Testis (tissue), 3 donors: Measurements from ENCODE around the gene ZNF780A. TPM values are rescaled to one million over a fixed set of nuclear protein-coding genes. Genes with fewer than 3 reads are reported as not detected.
"Not testable (repeated sequence)": the region's sequence is repeated elsewhere in the genome, so short reads cannot be mapped to it uniquely, and the experiment has no call there.

Experiments used
- DNase-seq: peaks from one replicate; pipeline ENCODE4 v3.0.0-alpha.2; 2019
- H3K27ac ChIP-seq, 2 donors: fragments of 200-600 bp; sonication (generic); one replicate each; pipeline ENCODE4 v1.5.1; 2019
- H3K27me3 ChIP-seq: fragments of 200-600 bp; sonication (generic); one replicate; pipeline ENCODE4 v1.5.1; 2019
- H3K36me3 ChIP-seq: fragments of 200-600 bp; sonication (generic); one replicate; pipeline ENCODE4 v1.5.1; 2017; ENCODE audit warnings: low read depth; ENCODE audit errors: missing control alignments
- H3K4me1 ChIP-seq: fragments of 200-600 bp; sonication (generic); one replicate; pipeline ENCODE4 v1.5.1; 2019
- H3K4me3 ChIP-seq, 2 donors: fragments of 200-600 bp; sonication (generic); one replicate each; pipeline ENCODE4 v1.5.1; 2017 to 2019
- H3K9me3 ChIP-seq: fragments of 200-600 bp; sonication (generic); one replicate; pipeline ENCODE4 v1.5.1; 2017
- CTCF ChIP-seq, 3 experiments: fragments of 450-650 bp in 2 of 3; fragments of 200-600 bp in 1 of 3; sonication (generic) in 1 of 3; IDR thresholded peaks; one replicate each; pipeline ENCODE4 v1.5.1; 2016 to 2019; ENCODE audit warnings: antibody characterized with exemption in 3 of 3, mild to moderate bottlenecking in 2 of 3, moderate library complexity in 1 of 3
- POLR2A ChIP-seq: fragments of 450-650 bp; IDR thresholded peaks from one replicate; pipeline ENCODE4 v1.6.1; 2017; ENCODE audit warnings: antibody characterized with exemption, mild to moderate bottlenecking, moderate library complexity
- WGBS, 2 donors: methylation state at CpG; one replicate each; pipeline ENCODE4 v1.1.5; 2018; 5-methylcytosine and 5-hydroxymethylcytosine counted together
- intact Hi-C: fragments of 100-400 bp; cut with DNase I; formaldehyde crosslinking; loops from one replicate; pipeline ENCODE4 v1.15.1; 2023; ENCODE audit warnings: low total_unique reads
- polyA plus RNA-seq: library from polyadenylated mRNA; stranded (reverse); fragments of 350-450 nt; fragmentation: Illumina TruSeq; extraction: RNeasy Lipid Tissue Mini Kit (QIAGEN cat#74804); gene quantifications from one replicate; pipeline ENCODE4 v1.2.3, GENCODE V29; 2014; ENCODE audit warnings: low read depth, low replicate concordance; ENCODE audit not compliant: insufficient read depth
- total RNA-seq, 2 donors: library from RNA; depleted of rRNA; stranded (reverse); fragments of >200 nt; gene quantifications; one replicate each; pipeline ENCODE4 v1.2.3, GENCODE V29; 2016

The ZNF780A gene
- total and polyA plus RNA-seq, 3 donors from 2014 or later: 9.5 to 17.2 (median 16.1) TPM

- no peaks in the 10 kb centered on the region for H3K9me3 ChIP-seq
- peak within 1 kb of the TSS; percentile 23 to 60 for H3K27ac ChIP-seq
- TF ChIP-seq POLR2A: no peak
- TF ChIP-seq CTCF (IDR thresholded peaks at IDR 0.05): no peak
- no peaks in the 10 kb centered on the region for H3K27me3 ChIP-seq
- WGBS, 2 donors: 0% methylated on average over 33 to 41 of the region's 41 CpGs
- no peaks in the 10 kb centered on the region for H3K36me3 ChIP-seq
- DNase-seq: peak; percentile 93
- peak within 1 kb of the TSS; percentile 60 to 86 for H3K4me3 ChIP-seq
- peaks cover 6% of the 10 kb centered on the region for H3K4me1 ChIP-seq
- intact Hi-C loops: no loop called here
These were observed 34.8 kb downstream of the ZNF780A start, which contains the start of gene ZNF780B for GRCh38 chr19:40055832-40056504. ZNF780B (minus strand) TSS chr19:40056231; CDS start chr19:40050332, 5,899 bp downstream.

- DNase-seq: no peak
- intact Hi-C loops: no loop called here
- 28 to 43% methylated on average over 10 of the region's 10 CpGs for WGBS, 2 donors
- Histone ChIP-seq H3K36me3 (no peaks in the 10 kb centered on the region), H3K4me1 (peaks cover 6% of the 10 kb centered on the region), H3K27ac (no peak overlapping the region), H3K9me3 (no peaks in the 10 kb centered on the region), H3K27me3 (no peaks in the 10 kb centered on the region), H3K4me3 (peak overlapping the region; percentile 60 to 86)
- TF ChIP-seq CTCF (IDR thresholded peaks at IDR 0.05) (no peak), POLR2A (no peak)
These were observed 35.7 kb downstream of the ZNF780A start for GRCh38 chr19:40055049-40055448.

- no peaks in the 10 kb centered on the region for H3K27me3 ChIP-seq
- peaks cover 6% of the 10 kb centered on the region for H3K4me1 ChIP-seq
- TF ChIP-seq CTCF (IDR thresholded peaks at IDR 0.05) (no peak), POLR2A (no peak)
- no peaks in the 10 kb centered on the region for H3K9me3 ChIP-seq
- no peaks in the 10 kb centered on the region for H3K36me3 ChIP-seq
- DNase-seq: no peak
- intact Hi-C loops: no loop called here
- 71 to 88% methylated on average over 9 of the region's 9 CpGs for WGBS, 2 donors
- no peak overlapping the region for H3K4me3 ChIP-seq
- H3K27ac ChIP-seq: no peak overlapping the region
These were observed 36.1 kb downstream of the ZNF780A start for GRCh38 chr19:40054632-40055031.

GRCh38 chr19:40053491-40053890, 37.3 kb downstream of the ZNF780A start:
- 96 to 98% methylated on average over 2 of the region's 2 CpGs for WGBS, 2 donors
- Histone ChIP-seq H3K4me3 (no peak overlapping the region), H3K9me3 (no peaks in the 10 kb centered on the region), H3K27ac (no peak overlapping the region), H3K36me3 (no peaks in the 10 kb centered on the region), H3K27me3 (no peaks in the 10 kb centered on the region), H3K4me1 (peaks cover 6% of the 10 kb centered on the region)
- TF ChIP-seq CTCF (IDR thresholded peaks at IDR 0.05) (no peak), POLR2A (no peak)
- no peak for DNase-seq
- intact Hi-C loops: no loop called here

- H3K27me3 ChIP-seq, intact Hi-C loops, DNase-seq, H3K4me3 ChIP-seq, H3K27ac ChIP-seq, H3K4me1 ChIP-seq, H3K9me3 ChIP-seq, H3K36me3 ChIP-seq: not testable (repeated sequence)
- 97 to 100% methylated on average over 1 of the region's 1 CpG for WGBS, 2 donors
These were observed 49.0 kb downstream of the ZNF780A start for GRCh38 chr19:40041718-40042117.

- DNase-seq, H3K4me1 ChIP-seq, H3K27ac ChIP-seq, H3K36me3 ChIP-seq, intact Hi-C loops, H3K9me3 ChIP-seq, H3K27me3 ChIP-seq, H3K4me3 ChIP-seq: not testable (repeated sequence)
- 96 to 100% methylated on average over 1 to 3 of the region's 3 CpGs for WGBS, 2 donors
These were observed 52.7 kb downstream of the ZNF780A start for GRCh38 chr19:40038047-40038446.
